ENCODE data around the gene SAMD4B. TPM values are rescaled to one million over a fixed set of nuclear protein-coding genes. Genes with fewer than 3 reads are reported as not detected.

The SAMD4B gene
- total RNA-seq, 1 donor from 2014 or later = 35.9 TPM

- DNase-seq (ENCODE audit: low spot score) = peak; percentile 82
Observed at GRCh38 chr19:39409208-39410016, 67.2 kb downstream of the SAMD4B start.

- DNase-seq (ENCODE audit: low spot score) = peak; percentile 85
Observed at GRCh38 chr19:39410017-39410830, 68.0 kb downstream of the SAMD4B start.

GRCh38 chr19:39410831-39411080 is 68.5 kb downstream of the SAMD4B start:
- no peak for DNase-seq (ENCODE audit: low spot score)

- peak; percentile 50 for DNase-seq (ENCODE audit: low spot score)
Observed at GRCh38 chr19:39411081-39411831, 69.0 kb downstream of the SAMD4B start.

- peak; percentile 96 for DNase-seq (ENCODE audit: low spot score)
Observed at GRCh38 chr19:39411832-39412099, 69.5 kb downstream of the SAMD4B start.

- DNase-seq (ENCODE audit: low spot score) = peak; percentile 100
Observed at GRCh38 chr19:39412100-39412866, 70.1 kb downstream of the SAMD4B start, which contains the start of gene PLEKHG2. Gene PLEKHG2, plus strand, starts transcription at chr19:39412669. Its CDS starts 1,418 bp downstream, at chr19:39414087.

GRCh38 chr19:39412867-39413271 is 70.6 kb downstream of the SAMD4B start:
- no peak for DNase-seq (ENCODE audit: low spot score)

GRCh38 chr19:39413272-39413910 is 71.2 kb downstream of the SAMD4B start:
- peak; percentile 76 for DNase-seq (ENCODE audit: low spot score)

- DNase-seq (ENCODE audit: low spot score) = no peak
Observed at GRCh38 chr19:39413911-39414608, 71.8 kb downstream of the SAMD4B start.

- no peak for DNase-seq (ENCODE audit: low spot score)
Observed at GRCh38 chr19:39415111-39416046, 73.2 kb downstream of the SAMD4B start.

GRCh38 chr19:39416152-39417120 is 74.2 kb downstream of the SAMD4B start:
- DNase-seq (ENCODE audit: low spot score) = no peak

- no peak for DNase-seq (ENCODE audit: low spot score)
Observed at GRCh38 chr19:39417463-39418181, 75.4 kb downstream of the SAMD4B start.

- no peak for DNase-seq (ENCODE audit: low spot score)
Observed at GRCh38 chr19:39419003-39419402, 76.8 kb downstream of the SAMD4B start.

GRCh38 chr19:39420769-39421168 is 78.5 kb downstream of the SAMD4B start:
- no peak for DNase-seq (ENCODE audit: low spot score)

- DNase-seq (ENCODE audit: low spot score) = no peak
Observed at GRCh38 chr19:39422020-39422419, 79.8 kb downstream of the SAMD4B start.

- DNase-seq (ENCODE audit: low spot score) = no peak
Observed at GRCh38 chr19:39423258-39424086, 81.3 kb downstream of the SAMD4B start.

GRCh38 chr19:39424934-39425333 is 82.7 kb downstream of the SAMD4B start:
- no peak for DNase-seq (ENCODE audit: low spot score)
